ENCODE measurements around the gene PXMP4.

DNA sequence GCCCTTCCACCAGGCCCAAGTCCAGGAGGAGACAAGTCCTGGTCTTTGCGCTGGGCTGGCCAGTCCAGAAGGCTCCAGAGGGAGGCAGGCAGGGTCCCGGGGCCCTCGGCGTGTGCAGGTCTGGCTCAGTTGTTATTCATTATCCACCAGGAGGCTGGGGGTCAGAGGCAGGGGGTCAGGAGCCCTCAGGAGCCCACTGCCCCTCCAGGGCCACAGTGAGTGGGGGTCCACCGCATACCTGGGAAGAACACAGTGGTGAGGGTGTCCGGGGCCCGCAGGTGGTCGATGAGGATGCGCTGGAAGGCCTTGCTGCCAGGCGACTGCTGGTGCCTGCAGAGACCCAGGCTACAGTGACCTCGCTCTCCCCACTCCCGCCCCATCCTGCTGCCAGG is 62.4 kb downstream of the PXMP4 start:
- TF ChIP-seq, protein P1, sequence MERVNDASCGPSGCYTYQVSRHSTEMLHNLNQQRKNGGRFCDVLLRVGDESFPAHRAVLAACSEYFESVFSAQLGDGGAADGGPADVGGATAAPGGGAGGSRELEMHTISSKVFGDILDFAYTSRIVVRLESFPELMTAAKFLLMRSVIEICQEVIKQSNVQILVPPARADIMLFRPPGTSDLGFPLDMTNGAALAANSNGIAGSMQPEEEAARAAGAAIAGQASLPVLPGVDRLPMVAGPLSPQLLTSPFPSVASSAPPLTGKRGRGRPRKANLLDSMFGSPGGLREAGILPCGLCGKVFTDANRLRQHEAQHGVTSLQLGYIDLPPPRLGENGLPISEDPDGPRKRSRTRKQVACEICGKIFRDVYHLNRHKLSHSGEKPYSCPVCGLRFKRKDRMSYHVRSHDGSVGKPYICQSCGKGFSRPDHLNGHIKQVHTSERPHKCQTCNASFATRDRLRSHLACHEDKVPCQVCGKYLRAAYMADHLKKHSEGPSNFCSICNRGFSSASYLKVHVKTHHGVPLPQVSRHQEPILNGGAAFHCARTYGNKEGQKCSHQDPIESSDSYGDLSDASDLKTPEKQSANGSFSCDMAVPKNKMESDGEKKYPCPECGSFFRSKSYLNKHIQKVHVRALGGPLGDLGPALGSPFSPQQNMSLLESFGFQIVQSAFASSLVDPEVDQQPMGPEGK (CRISPR knock-in tag; IDR thresholded peaks at IDR 0.05; ENCODE audit: borderline replicate concordance), result no peak
- no peak for TF ChIP-seq ZFP30 (CRISPR knock-in tag; IDR thresholded peaks at IDR 0.05)
- TF ChIP-seq SNAI2 (CRISPR knock-in tag; IDR thresholded peaks at IDR 0.05), result no peak
- TF ChIP-seq, protein P2, sequence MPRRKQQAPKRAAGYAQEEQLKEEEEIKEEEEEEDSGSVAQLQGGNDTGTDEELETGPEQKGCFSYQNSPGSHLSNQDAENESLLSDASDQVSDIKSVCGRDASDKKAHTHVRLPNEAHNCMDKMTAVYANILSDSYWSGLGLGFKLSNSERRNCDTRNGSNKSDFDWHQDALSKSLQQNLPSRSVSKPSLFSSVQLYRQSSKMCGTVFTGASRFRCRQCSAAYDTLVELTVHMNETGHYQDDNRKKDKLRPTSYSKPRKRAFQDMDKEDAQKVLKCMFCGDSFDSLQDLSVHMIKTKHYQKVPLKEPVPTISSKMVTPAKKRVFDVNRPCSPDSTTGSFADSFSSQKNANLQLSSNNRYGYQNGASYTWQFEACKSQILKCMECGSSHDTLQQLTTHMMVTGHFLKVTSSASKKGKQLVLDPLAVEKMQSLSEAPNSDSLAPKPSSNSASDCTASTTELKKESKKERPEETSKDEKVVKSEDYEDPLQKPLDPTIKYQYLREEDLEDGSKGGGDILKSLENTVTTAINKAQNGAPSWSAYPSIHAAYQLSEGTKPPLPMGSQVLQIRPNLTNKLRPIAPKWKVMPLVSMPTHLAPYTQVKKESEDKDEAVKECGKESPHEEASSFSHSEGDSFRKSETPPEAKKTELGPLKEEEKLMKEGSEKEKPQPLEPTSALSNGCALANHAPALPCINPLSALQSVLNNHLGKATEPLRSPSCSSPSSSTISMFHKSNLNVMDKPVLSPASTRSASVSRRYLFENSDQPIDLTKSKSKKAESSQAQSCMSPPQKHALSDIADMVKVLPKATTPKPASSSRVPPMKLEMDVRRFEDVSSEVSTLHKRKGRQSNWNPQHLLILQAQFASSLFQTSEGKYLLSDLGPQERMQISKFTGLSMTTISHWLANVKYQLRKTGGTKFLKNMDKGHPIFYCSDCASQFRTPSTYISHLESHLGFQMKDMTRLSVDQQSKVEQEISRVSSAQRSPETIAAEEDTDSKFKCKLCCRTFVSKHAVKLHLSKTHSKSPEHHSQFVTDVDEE (CRISPR knock-in tag; IDR thresholded peaks at IDR 0.05), result no peak
- TF ChIP-seq POU6F1 (CRISPR knock-in tag; IDR thresholded peaks at IDR 0.05; ENCODE audit: borderline replicate concordance, low read depth), result no peak
- TF ChIP-seq ZFP3 (CRISPR knock-in tag; IDR thresholded peaks at IDR 0.05), result no peak
- TF ChIP-seq ZNF70 (CRISPR knock-in tag; IDR thresholded peaks at IDR 0.05), result no peak
- no peak for TF ChIP-seq TOX (CRISPR knock-in tag; IDR thresholded peaks at IDR 0.05; ENCODE audit: borderline replicate concordance)
- no peak for TF ChIP-seq ZNF8 (CRISPR knock-in tag; IDR thresholded peaks at IDR 0.05)
